DOHH2 (cell line): ENCODE results near the gene SMIM38.

Experiments used
- H3F3A ChIP-seq: fragments of 200-600 bp; sonication (generic), shearing (Covaris generic); 2 replicates; pipeline ENCODE4 v1.6.0; 2016; ENCODE audit warnings: antibody characterized with exemption, mild to moderate bottlenecking; ENCODE audit not compliant: control insufficient read depth, insufficient read depth
- H3K27ac ChIP-seq: fragments of 200-600 bp; sonication (generic); 2 replicates; pipeline ENCODE4 v1.5.1; 2014; ENCODE audit warnings: low read depth, mild to moderate bottlenecking, low read length, moderate library complexity
- H3K27me3 ChIP-seq: fragments of 200-600 bp; sonication (generic); 2 replicates; pipeline ENCODE4 v1.6.1; 2014; ENCODE audit warnings: mild to moderate bottlenecking, low read length, mixed read lengths; ENCODE audit not compliant: control insufficient read depth
- H3K36me3 ChIP-seq: fragments of 200-600 bp; sonication (generic); 2 replicates; pipeline ENCODE4 v1.6.1; 2014; ENCODE audit warnings: mild to moderate bottlenecking, low read length, moderate library complexity, mixed read lengths; ENCODE audit not compliant: control insufficient read depth
- H3K4me1 ChIP-seq: fragments of 200-600 bp; sonication (generic); 2 replicates; pipeline ENCODE4 v1.6.1; 2014; ENCODE audit warnings: mild to moderate bottlenecking, low read length, mixed read lengths; ENCODE audit not compliant: control insufficient read depth
- H3K4me2 ChIP-seq: fragments of 200-600 bp; sonication (generic); 2 replicates; pipeline ENCODE4 v1.6.0; 2014; ENCODE audit warnings: mild to moderate bottlenecking, low read length, moderate library complexity
- H3K4me3 ChIP-seq: fragments of 200-600 bp; sonication (generic); 2 replicates; pipeline ENCODE4 v1.5.1; 2014; ENCODE audit warnings: mild to moderate bottlenecking, low read length, mixed read lengths
- H3K79me2 ChIP-seq: fragments of 200-600 bp; sonication (generic); 2 replicates; pipeline ENCODE4 v1.6.1; 2014; ENCODE audit warnings: mild to moderate bottlenecking, low read length, mixed read lengths; ENCODE audit not compliant: control insufficient read depth
- H3K9me2 ChIP-seq: fragments of 200-600 bp; sonication (generic); replicated peaks from 2 replicates; pipeline ENCODE4 v1.6.1; 2014; ENCODE audit warnings: mild to moderate bottlenecking, low read length, mixed read lengths; ENCODE audit not compliant: control insufficient read depth
- H3K9me3 ChIP-seq: fragments of 200-600 bp; sonication (generic); 2 replicates; pipeline ENCODE4 v1.6.1; 2014; ENCODE audit warnings: antibody characterized with exemption, low read length, mixed read lengths; ENCODE audit not compliant: control insufficient read depth, insufficient read depth
- H4K20me1 ChIP-seq: fragments of 200-600 bp; sonication (generic); 2 replicates; pipeline ENCODE4 v1.6.0; 2014; ENCODE audit warnings: low read depth, mild to moderate bottlenecking, antibody characterized with exemption, low read length, moderate library complexity; ENCODE audit not compliant: control insufficient read depth, insufficient read depth
- EZH2phosphoT487 ChIP-seq: fragments of 200-600 bp; sonication (generic); IDR thresholded peaks from 2 replicates; pipeline ENCODE4 v1.6.1; 2017; ENCODE audit warnings: borderline replicate concordance, mild to moderate bottlenecking, antibody characterized with exemption, low read length, moderate library complexity, mixed read lengths
- TF ChIP-seq, protein P1 (sequence below): fragments of 200-600 bp; sonication (generic); IDR thresholded peaks from one replicate; pipeline ENCODE4 v1.5.1; 2014; ENCODE audit warnings: antibody characterized with exemption, mild to moderate bottlenecking, low read depth, low read length; ENCODE audit not compliant: poor library complexity, severe bottlenecking

SMIM38 gene

DNA sequence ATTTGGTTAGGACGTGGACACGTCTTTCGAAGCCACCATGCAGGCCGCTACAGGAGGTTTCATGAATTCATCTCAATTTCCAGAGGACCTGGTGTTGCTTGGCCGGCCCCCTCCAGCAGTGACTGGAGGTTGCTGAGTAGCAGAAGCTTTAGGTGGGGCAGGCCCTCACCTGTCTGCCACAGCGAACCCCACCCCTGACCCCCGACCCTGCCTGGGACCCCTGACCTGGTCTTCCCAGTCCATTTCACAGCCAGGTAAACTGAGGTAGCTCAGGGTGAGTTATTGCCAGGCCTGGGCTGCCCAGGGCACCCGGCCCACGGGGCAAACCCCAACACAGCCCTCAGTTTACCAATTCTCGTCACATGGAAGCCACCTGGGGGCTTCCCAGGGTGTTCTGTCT lies 39.1 kb upstream of the SMIM38 start:
- H3K36me3 ChIP-seq, result no peaks in the 10 kb centered on the region
- no peaks in the 10 kb centered on the region for H3F3A ChIP-seq
- H3K9me2 ChIP-seq, result no peaks in the 10 kb centered on the region
- H3K4me1 ChIP-seq, result no peaks in the 10 kb centered on the region
- no peak overlapping the region for H3K4me3 ChIP-seq
- H3K9me3 ChIP-seq, result no peaks in the 10 kb centered on the region
- TF ChIP-seq, protein P1, sequence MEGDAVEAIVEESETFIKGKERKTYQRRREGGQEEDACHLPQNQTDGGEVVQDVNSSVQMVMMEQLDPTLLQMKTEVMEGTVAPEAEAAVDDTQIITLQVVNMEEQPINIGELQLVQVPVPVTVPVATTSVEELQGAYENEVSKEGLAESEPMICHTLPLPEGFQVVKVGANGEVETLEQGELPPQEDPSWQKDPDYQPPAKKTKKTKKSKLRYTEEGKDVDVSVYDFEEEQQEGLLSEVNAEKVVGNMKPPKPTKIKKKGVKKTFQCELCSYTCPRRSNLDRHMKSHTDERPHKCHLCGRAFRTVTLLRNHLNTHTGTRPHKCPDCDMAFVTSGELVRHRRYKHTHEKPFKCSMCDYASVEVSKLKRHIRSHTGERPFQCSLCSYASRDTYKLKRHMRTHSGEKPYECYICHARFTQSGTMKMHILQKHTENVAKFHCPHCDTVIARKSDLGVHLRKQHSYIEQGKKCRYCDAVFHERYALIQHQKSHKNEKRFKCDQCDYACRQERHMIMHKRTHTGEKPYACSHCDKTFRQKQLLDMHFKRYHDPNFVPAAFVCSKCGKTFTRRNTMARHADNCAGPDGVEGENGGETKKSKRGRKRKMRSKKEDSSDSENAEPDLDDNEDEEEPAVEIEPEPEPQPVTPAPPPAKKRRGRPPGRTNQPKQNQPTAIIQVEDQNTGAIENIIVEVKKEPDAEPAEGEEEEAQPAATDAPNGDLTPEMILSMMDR, result no peak
- no peak for TF ChIP-seq EZH2phosphoT487
- H3K27me3 ChIP-seq, result no peaks in the 10 kb centered on the region
- H3K4me2 ChIP-seq, result no peak overlapping the region
- no peaks in the 10 kb centered on the region for H3K79me2 ChIP-seq
- no peaks in the 10 kb centered on the region for H4K20me1 ChIP-seq
- H3K27ac ChIP-seq, result no peak overlapping the region

DNA sequence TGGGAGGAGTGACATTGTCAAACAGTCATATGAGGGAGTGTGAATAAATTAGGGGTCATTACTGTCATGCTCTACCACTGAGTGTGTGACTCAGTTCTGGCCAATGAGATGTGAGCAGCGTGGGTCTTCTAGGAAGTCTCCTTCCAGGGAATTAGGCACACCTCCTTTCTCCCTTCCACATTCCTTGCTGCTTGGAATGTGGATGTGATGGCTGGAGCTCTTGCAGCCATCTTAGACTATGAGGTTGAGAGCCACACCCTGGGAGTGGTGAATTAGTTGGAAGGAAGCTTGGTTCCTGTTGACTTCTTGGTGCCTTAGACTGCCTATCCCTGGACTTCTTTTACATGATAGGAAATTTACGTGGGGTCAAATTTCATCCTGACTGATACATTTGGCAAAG lies 36.5 kb upstream of the SMIM38 start:
- Histone ChIP-seq H3K4me3 (no peak overlapping the region), H3K27me3 (peaks cover 5% of the 10 kb centered on the region; the same call in 1 of the 2 replicates), H3F3A (no peaks in the 10 kb centered on the region), H3K79me2 (no peaks in the 10 kb centered on the region), H3K4me2 (no peak overlapping the region), H3K36me3 (no peaks in the 10 kb centered on the region), H3K4me1 (no peaks in the 10 kb centered on the region), H3K27ac (no peak overlapping the region), H4K20me1 (no peaks in the 10 kb centered on the region), H3K9me2 (no peaks in the 10 kb centered on the region), H3K9me3 (no peaks in the 10 kb centered on the region)
- TF ChIP-seq, protein P1, result no peak
- no peak for TF ChIP-seq EZH2phosphoT487

DNA sequence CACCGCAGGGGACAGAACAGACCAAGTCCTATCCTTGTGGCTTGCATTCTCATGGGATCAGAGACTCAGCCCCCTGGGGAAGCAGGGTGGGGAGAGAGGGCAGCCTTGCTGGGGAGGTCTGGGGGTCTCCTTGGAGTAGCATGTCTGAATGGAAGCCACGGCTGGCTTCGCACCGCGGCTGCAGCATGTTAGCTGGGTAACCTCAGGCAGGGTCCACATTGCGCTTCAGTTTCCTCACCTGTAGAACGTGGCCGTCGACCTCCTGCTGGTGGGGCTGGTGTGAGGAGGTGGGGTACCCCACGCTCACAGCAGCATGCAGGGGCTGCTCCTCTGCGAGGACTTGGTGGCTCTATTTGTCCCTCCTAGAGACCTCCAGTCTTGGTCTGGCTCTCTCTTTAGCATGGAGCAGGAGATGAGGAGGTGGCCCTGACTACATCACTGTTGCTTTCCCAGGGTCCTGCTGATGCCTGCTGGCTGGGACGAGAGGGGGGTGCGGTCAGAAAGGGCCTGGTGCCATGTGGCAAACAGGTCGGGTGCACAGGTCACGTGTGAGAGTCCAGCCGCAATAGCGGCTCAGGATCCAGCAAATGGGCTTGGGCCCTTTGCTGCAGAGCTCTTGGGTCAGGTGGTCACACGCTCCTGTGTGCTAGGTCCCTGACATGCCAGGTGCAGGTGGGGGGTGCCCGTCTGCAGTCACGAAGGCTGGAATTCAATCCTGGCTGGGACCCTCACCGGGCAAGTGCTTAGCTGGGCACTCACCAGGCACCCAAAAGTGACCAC lies 35.4 kb upstream of the SMIM38 start:
- Histone ChIP-seq H3K36me3 (no peaks in the 10 kb centered on the region), H3K4me3 (no peak overlapping the region), H3K27me3 (peaks cover 5% of the 10 kb centered on the region; the same call in 1 of the 2 replicates), H3K27ac (no peak overlapping the region), H3K9me2 (no peaks in the 10 kb centered on the region), H4K20me1 (no peaks in the 10 kb centered on the region), H3F3A (no peaks in the 10 kb centered on the region), H3K9me3 (no peaks in the 10 kb centered on the region), H3K79me2 (no peaks in the 10 kb centered on the region), H3K4me2 (no peak overlapping the region), H3K4me1 (no peaks in the 10 kb centered on the region)
- TF ChIP-seq EZH2phosphoT487, result no peak
- TF ChIP-seq, protein P1, result no peak
